GM12873 (cell line): Measurements from ENCODE around the gene DOCK7.

ENCODE experiments used
- TF ChIP-seq, protein P1 (sequence below): IDR thresholded peaks from 2 replicates; pipeline ENCODE4 v1.5.1; 2012; ENCODE audit warnings: low read depth, mild to moderate bottlenecking, moderate library complexity, low read length, control low read depth; ENCODE audit not compliant: insufficient read depth; ENCODE audit errors: missing control alignments

DOCK7 gene

DNA sequence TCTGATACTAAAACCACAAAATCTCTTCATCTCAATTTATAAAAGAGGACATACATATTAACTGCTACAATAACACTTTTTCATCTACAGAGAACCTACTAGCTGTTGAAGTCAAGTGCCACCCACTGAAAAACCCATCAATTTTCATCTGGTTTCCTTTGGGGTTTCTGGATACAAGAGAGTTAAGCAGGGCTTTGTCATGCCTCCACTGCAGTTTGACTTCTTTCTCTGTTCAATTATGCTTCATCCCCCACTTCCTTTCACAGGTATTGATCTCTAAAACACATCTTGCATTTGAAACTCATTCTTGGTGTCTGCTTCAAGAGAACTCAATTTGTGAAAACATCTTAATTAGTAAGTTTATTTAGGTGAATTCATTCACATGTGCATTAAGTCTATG lies 151.3 kb downstream of the DOCK7 start:
- TF ChIP-seq, protein P1, sequence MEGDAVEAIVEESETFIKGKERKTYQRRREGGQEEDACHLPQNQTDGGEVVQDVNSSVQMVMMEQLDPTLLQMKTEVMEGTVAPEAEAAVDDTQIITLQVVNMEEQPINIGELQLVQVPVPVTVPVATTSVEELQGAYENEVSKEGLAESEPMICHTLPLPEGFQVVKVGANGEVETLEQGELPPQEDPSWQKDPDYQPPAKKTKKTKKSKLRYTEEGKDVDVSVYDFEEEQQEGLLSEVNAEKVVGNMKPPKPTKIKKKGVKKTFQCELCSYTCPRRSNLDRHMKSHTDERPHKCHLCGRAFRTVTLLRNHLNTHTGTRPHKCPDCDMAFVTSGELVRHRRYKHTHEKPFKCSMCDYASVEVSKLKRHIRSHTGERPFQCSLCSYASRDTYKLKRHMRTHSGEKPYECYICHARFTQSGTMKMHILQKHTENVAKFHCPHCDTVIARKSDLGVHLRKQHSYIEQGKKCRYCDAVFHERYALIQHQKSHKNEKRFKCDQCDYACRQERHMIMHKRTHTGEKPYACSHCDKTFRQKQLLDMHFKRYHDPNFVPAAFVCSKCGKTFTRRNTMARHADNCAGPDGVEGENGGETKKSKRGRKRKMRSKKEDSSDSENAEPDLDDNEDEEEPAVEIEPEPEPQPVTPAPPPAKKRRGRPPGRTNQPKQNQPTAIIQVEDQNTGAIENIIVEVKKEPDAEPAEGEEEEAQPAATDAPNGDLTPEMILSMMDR: no peak

DNA sequence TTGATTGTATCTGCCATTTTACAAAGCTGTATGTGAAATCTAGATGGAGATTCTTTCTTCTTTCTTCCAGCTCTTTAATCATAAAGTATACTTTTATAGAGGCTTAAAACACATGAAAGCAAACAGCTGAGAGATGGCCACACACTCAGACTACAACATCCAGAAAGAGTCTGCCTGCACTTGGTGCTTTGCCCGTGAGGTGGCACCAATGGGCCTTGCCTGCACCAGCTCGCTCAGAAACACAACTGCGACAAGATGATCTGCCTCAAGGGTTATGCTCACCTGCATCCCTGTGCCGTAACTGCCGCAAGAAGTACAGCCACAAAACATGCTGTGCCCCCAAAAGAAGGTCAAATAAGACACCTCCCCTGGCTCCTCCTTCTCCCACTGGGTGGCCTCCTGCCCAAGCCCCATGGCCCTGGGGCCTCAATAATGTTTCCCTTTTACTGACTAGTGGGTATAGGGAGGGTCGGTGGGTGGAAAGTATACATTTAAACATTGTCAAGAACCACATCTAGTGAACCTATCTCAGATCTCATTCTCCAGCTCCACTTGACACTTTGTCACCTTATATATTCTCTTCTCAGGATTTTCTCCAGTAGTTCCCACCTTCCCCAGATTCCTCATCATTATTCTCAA lies 157.6 kb downstream of the DOCK7 start:
- TF ChIP-seq, protein P1: peak; percentile 92

DNA sequence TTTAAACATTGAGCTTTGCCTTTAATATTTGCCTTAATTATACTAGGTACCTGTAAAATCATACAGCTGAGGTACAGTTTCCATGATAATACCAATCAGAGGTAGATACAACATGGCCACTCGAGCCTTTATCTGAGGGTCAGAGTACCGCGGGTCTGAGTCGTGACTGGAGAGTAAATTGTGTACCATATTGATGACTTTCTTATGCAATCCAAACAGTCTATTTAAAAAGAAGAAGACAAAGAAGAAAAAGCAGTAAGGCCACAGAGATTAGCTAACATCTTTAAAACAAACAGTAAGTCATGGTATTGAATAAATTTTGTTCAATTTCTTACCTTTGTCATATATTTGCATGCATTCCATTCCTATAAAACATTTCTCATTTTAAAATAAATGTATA lies 159.0 kb downstream of the DOCK7 start:
- TF ChIP-seq, protein P1: no peak

DNA sequence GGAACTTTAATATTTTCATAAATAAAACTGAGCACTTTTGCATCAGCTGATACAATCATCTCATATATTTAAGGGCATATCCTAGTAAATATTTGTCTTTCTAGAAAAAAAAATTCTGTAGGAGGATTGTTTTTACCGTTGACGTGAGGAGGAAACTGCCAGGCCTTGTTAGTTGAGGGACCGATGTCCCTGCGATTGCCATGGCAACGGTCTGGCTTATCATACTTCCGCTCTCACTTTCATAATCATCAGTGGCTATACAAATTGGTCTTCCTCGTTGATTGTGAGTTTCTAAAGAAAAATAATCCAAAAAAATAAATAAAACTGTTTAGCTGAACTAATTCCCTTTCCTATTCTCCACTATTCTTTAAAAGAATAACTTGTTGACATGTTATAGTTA lies 160.2 kb downstream of the DOCK7 start:
- TF ChIP-seq, protein P1: no peak

DNA sequence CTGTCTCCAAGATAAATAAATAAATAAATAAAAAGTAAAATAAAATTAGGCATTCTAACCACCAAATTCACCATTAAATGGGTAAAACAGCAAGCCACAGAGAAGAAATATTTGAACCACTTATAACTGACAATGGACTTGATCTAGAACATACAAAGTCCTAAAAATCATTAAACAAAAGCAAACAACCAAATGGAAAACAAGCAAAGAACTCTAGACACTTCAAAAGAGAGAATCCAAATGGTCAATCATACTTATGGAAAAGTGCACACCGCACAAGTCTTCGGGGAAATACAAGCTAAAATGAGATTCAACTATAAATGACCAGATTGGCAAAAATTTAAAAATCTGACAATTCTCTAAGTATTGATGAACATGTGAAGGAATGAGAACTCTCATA lies 164.3 kb downstream of the DOCK7 start:
- TF ChIP-seq, protein P1: no peak

DNA sequence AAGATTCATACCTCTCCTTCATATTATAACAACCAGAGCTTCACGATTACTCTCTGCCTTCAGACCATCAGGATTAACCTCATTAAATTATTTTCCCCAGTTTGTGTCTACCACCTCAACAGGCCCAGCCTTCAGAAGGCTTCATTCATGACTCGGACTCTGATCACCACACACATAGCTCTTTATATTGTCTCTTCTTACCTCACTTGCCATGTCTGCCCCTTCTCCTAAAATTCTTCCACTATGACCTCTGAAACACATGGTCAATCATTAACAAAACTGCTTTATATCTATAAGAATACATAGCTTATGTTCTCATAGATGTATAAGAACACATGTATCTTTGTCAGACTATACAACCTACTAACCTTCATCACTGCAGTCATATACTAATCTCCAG lies 171.6 kb downstream of the DOCK7 start:
- TF ChIP-seq, protein P1: no peak

DNA sequence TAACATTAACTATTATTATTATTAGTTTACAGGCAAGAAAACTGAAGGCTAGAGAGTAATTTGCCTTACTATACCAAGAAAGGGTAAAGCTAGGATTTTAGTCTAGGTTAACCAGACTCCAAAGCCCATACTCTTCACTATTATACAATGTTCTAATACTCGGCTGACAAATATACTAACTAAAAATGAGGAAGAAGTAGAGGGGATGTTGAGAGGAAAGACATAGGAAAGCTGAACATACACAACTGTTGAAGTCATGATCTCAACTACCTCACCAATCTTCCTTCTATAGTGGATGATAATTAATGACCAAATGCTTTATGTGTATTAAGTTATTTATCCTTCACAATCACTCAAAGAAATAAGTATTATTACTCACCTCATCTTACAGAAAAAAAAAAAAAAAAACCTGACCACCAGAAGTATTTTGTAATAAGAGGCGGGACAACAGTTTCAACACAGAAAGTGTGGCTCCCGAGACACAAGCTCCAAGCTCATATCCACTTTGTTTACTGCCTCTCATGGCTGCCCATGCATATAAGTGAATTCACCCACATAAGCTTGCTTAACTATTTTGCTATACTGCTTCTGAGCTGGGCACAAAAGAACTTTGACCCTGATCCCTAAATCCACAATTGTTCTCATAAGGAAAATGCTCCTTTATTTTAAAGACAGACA lies 173.3 kb downstream of the DOCK7 start:
- TF ChIP-seq, protein P1: no peak
